ENCODE measurements around the gene TPRA1. TPM values are rescaled to one million over a fixed set of nuclear protein-coding genes. Genes with fewer than 3 reads are reported as not detected.

Gene TPRA1
- total and polyA plus RNA-seq, 2 donors (not counting 1 experiment from before 2014, with no cell fraction given) = 17.5 to 47.4 TPM

DNA sequence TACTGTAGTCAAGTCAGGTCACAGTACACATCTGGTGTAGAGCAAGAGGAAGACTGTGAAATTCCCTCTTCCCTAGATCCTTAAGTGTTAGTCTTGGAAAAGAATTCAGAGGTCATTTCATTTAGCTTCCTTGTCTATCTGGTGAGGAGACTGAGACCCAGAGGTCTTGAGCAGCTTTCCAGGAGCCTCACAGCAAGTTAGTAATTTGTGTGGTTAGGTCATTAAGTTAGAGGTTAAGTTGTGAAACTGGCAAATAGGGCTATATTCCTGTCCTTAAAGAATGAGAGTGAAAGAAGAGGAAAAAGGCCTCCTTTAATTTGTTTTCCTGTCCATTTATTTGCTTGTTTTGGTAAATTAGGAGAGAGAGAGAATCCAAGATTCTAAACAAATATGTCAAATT is 47.4 kb upstream of the TPRA1 start:
- Histone ChIP-seq H3K27me3 (ENCODE audit: control insufficient read depth, insufficient read depth, low read length) (no peaks in the 10 kb centered on the region), H3K9me3 (ENCODE audit: control insufficient read depth, insufficient read depth, low read depth, low read length) (no peaks in the 10 kb centered on the region), H3K27ac (ENCODE audit: insufficient read depth, low read length) (no peak overlapping the region), H3K4me2 (ENCODE audit: extremely low read depth, insufficient read depth, low read length) (no peak overlapping the region), H3K4me1 (ENCODE audit: control insufficient read depth, extremely low read depth, insufficient read depth, low read length) (no peaks in the 10 kb centered on the region), H4K20me1 (ENCODE audit: control insufficient read depth, extremely low read depth, insufficient read depth, low read length) (no peaks in the 10 kb centered on the region), H2AFZ (ENCODE audit: low read length) (no peak overlapping the region), H3K4me3 (replicated peaks in 1 of 4; ENCODE audit: control extremely low read depth in 1 of 4, insufficient read depth in 1 of 4, low read depth in 3 of 4, low read length in 4 of 4) (no peak overlapping the region), H3K36me3 (ENCODE audit: control insufficient read depth, insufficient read depth, low read length) (no peaks in the 10 kb centered on the region), H3K79me2 (ENCODE audit: control insufficient read depth, insufficient read depth, low read length) (no peaks in the 10 kb centered on the region), H3K9ac (ENCODE audit: insufficient read depth, low read length) (no peak overlapping the region)
- TF ChIP-seq EZH2 (IDR thresholded peaks at IDR 0.05; ENCODE audit: low read length, missing control alignments) = no peak
- no peak for TF ChIP-seq CTCF (conservative IDR thresholded peaks at IDR 0.05 in 1 of 2, IDR thresholded peaks at IDR 0.05 in 1 of 2; ENCODE audit: low read depth in 1 of 2, low read length in 2 of 2)
- no peak for DNase-seq (ENCODE audit: low read depth in 2 of 2)

GRCh38 chr3:127637546-127637945 is 47.0 kb upstream of the TPRA1 start:
- Histone ChIP-seq H2AFZ (ENCODE audit: low read length) (no peak overlapping the region), H3K4me3 (replicated peaks in 1 of 4; ENCODE audit: control extremely low read depth in 1 of 4, insufficient read depth in 1 of 4, low read depth in 3 of 4, low read length in 4 of 4) (no peak overlapping the region), H3K27ac (ENCODE audit: insufficient read depth, low read length) (no peak overlapping the region), H3K9me3 (ENCODE audit: control insufficient read depth, insufficient read depth, low read depth, low read length) (no peaks in the 10 kb centered on the region), H3K9ac (ENCODE audit: insufficient read depth, low read length) (no peak overlapping the region), H3K36me3 (ENCODE audit: control insufficient read depth, insufficient read depth, low read length) (no peaks in the 10 kb centered on the region), H3K27me3 (ENCODE audit: control insufficient read depth, insufficient read depth, low read length) (no peaks in the 10 kb centered on the region), H3K4me1 (ENCODE audit: control insufficient read depth, extremely low read depth, insufficient read depth, low read length) (no peaks in the 10 kb centered on the region), H3K4me2 (ENCODE audit: extremely low read depth, insufficient read depth, low read length) (no peak overlapping the region), H3K79me2 (ENCODE audit: control insufficient read depth, insufficient read depth, low read length) (no peaks in the 10 kb centered on the region), H4K20me1 (ENCODE audit: control insufficient read depth, extremely low read depth, insufficient read depth, low read length) (no peaks in the 10 kb centered on the region)
- no peak for DNase-seq (ENCODE audit: low read depth in 2 of 2)
- no peak for TF ChIP-seq EZH2 (IDR thresholded peaks at IDR 0.05; ENCODE audit: low read length, missing control alignments)
- TF ChIP-seq CTCF (conservative IDR thresholded peaks at IDR 0.05 in 1 of 2, IDR thresholded peaks at IDR 0.05 in 1 of 2; ENCODE audit: low read depth in 1 of 2, low read length in 2 of 2) = no peak

- Histone ChIP-seq H3K27me3 (ENCODE audit: control insufficient read depth, insufficient read depth, low read length) (peaks cover 15% of the 10 kb centered on the region), H3K4me1 (ENCODE audit: control insufficient read depth, extremely low read depth, insufficient read depth, low read length) (peaks cover under 1% of the 10 kb centered on the region), H3K9me3 (ENCODE audit: control insufficient read depth, insufficient read depth, low read depth, low read length) (no peaks in the 10 kb centered on the region), H3K9ac (ENCODE audit: insufficient read depth, low read length) (no peak overlapping the region), H3K4me3 (replicated peaks in 1 of 4; ENCODE audit: control extremely low read depth in 1 of 4, insufficient read depth in 1 of 4, low read depth in 3 of 4, low read length in 4 of 4) (no peak overlapping the region), H3K27ac (ENCODE audit: insufficient read depth, low read length) (no peak overlapping the region), H4K20me1 (ENCODE audit: control insufficient read depth, extremely low read depth, insufficient read depth, low read length) (no peaks in the 10 kb centered on the region), H3K79me2 (ENCODE audit: control insufficient read depth, insufficient read depth, low read length) (no peaks in the 10 kb centered on the region), H2AFZ (ENCODE audit: low read length) (no peak overlapping the region), H3K36me3 (ENCODE audit: control insufficient read depth, insufficient read depth, low read length) (no peaks in the 10 kb centered on the region), H3K4me2 (ENCODE audit: extremely low read depth, insufficient read depth, low read length) (no peak overlapping the region)
- DNase-seq (ENCODE audit: low read depth in 2 of 2) = no peak
- TF ChIP-seq EZH2 (IDR thresholded peaks at IDR 0.05; ENCODE audit: low read length, missing control alignments) (no peak), CTCF (conservative IDR thresholded peaks at IDR 0.05 in 1 of 2, IDR thresholded peaks at IDR 0.05 in 1 of 2; ENCODE audit: low read depth in 1 of 2, low read length in 2 of 2) (no peak)
Observed at GRCh38 chr3:127634653-127635052, 44.1 kb upstream of the TPRA1 start.
